H54 (cell line): Measurements from ENCODE around the gene FAM20C.

Experiments
- DNase-seq: peaks from one replicate; pipeline ENCODE4 v3.0.0; 2011; ENCODE audit warnings: low spot score, mixed read lengths; ENCODE audit not compliant: insufficient read length
- FAIRE-seq: peaks from 3 replicates; lab custom pipeline; 2011; peaks lifted over from hg19 to GRCh38; lab: Jason Lieb, UNC
- POLR2A ChIP-seq: IDR thresholded peaks from 2 replicates; pipeline ENCODE4 v1.6.1; 2011; ENCODE audit warnings: low read depth, mild to moderate bottlenecking, low read length

The FAM20C gene

DNA sequence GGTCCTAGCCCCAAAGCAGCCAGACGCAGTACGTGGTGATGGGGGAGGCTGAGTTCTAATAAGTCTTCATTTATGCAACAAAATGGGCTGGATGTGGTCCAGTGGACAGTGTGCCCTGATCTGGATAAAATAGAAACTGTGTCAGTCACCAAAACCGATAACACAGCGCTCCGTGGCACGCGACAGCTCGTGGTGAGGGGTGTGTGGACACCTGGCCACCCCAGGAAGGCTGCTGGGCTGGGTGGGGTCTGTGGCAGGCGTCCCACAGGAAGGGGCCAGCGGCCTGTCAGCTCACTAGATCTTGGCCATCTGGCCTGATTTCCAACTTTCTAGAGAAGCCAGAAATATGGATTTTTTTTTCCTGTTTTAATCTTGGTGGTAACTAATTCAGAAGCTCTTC lies 17.0 kb downstream of the FAM20C start:
- TF ChIP-seq POLR2A, result no peak
- no peak for DNase-seq
- no peak for FAIRE-seq

DNA sequence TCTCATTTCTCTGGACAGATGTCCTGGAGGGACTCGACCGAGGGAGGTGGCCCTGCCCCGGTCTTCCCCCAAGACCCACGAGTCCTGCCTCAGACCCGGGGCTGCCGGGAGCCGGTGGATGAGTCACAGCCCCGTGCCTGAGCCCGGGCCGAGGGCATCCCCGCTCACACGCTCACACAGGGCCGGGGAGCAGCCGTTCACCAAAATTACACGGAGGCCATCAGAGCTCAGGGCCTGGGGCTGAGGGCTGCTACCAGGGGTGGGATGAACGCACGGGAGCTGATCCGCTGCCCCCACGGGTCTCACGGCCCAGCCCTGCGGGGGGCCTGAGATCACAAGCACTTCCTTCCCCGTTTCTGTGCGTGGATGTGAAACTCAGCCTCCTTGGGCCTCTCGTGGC lies 17.5 kb downstream of the FAM20C start:
- no peak for DNase-seq
- no peak for FAIRE-seq
- TF ChIP-seq POLR2A, result no peak

DNA sequence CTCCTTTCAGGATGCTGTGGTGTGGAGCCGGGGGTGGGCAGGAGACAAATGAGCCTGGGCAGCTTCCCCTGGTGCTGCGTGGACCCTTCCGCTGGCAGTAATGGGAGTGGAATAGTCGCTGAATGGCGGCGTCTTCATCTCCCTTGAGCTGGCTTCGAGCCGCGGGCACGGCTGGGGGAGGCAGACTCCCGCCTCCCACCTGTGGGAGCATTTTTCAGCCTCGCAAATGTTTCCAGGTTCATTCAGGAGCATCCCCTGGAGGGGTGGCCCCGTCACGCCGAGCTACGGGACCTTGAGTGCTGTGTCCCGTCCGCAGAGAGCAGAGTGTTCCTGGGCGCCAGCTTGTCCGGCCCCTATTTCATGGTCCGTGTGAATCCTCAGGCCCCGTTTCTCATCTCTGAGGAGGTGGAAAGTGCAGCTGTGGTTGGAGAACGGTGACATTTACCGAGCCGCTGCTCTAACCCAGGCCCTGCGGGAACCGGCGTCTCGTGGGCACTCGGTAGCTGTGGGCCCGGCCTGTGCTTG lies 18.1 kb downstream of the FAM20C start:
- FAIRE-seq (no peak), DNase-seq (no peak)
- no peak for TF ChIP-seq POLR2A

DNA sequence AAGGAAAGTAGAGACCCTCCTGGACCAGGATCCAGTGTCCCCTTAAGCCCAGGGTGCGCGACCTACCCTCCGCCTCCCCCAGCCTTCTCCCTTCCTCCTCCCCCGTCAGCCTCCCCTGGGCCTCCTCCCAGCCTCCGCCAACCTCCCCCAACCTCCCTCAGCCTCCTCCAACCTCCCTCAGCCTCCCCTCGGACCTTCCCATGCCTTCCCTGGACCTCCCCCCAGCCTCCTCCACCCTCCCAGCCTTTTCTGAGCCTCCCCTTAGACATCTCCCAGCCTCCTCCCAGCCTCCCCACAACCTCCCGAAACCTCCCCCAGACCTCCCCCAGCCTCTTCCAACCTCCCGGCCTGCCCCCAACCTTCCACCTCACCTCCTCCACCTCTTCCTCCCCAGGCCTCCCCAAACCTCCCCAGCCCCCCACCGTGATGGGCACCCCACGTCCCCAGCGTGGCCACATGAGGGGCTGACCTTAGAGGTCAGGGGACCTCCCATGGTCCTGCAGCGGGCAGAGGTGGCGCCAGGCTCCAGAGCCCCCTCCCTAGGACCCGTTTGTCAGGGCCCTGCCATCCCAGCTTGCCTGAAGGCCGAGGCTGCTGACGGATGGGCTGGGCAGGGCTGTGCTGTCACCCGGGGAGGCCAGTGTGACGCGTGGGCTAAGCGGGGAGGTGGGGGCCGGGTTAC lies 18.8 kb downstream of the FAM20C start:
- no peak for DNase-seq
- FAIRE-seq, result no peak
- TF ChIP-seq POLR2A, result no peak

DNA sequence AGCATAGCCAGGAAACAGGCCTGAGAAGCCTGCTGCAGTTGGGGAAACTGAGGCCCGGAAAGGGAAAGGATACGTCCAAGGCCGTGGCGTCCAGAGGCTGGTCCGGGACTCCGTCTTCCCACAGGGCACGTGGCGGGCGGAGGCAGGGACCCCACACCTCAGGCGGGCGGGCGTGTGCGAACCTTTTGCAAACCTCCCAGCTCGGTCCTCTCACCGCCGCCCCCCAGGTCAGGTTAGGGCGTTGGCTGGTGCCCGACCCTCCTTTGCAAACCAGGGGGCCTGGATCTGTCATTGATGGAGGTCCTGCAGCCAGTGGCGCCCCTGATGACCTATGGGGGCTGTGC lies 19.3 kb downstream of the FAM20C start:
- TF ChIP-seq POLR2A, result no peak
- FAIRE-seq (no peak), DNase-seq (no peak)

DNA sequence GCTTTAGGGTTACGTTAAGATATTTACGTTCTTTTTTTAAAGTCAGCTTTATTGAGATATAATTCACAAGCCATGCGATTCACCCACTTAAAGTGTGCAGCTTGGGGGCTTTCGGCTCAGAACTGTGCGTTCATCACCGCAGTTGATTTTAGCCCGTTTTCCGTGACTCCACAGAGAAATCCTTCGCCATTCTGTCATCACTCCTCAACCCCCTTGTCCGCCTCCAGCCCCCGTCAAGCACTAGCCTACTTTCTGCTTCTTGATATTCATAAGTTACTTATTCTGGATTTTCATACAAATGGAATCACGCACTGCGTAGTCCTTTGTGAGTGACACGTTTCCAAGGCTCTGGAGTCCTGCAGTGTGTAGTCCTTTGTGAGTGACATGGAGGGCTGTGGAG lies 20.4 kb downstream of the FAM20C start:
- FAIRE-seq (no peak), DNase-seq (no peak)
- no peak for TF ChIP-seq POLR2A

DNA sequence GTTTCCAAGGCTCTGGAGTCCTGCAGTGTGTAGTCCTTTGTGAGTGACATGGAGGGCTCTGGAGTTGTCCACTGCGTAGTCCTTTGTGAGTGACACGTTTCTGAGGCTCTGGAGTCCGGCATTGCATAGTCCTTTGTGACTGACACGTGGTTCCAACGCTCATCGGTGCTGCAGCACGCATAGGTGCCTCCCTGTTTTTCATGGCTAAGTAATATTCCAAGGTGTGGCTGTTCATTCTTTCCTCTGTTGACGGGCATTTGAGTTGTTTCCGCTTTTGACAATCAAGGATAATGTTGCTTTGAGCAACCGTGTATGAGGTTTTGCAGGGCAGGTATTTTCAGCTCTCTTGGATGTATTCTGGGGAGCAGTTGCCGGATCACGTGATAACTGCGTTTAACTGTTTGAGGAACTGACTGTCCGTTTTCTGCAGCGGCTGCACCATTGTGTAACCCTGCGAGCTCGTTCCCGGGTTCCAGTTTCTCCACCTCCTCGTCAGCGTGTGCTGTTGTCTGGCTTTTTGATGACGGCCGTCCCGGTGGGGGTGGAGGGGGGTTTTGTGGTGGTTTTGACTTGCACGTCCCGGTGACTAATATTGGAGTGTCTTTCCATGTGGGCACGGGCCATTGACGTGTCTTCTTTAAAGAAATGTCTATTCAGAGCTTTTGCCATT lies 21.1 kb downstream of the FAM20C start:
- TF ChIP-seq POLR2A, result no peak
- DNase-seq (no peak), FAIRE-seq (no peak)

DNA sequence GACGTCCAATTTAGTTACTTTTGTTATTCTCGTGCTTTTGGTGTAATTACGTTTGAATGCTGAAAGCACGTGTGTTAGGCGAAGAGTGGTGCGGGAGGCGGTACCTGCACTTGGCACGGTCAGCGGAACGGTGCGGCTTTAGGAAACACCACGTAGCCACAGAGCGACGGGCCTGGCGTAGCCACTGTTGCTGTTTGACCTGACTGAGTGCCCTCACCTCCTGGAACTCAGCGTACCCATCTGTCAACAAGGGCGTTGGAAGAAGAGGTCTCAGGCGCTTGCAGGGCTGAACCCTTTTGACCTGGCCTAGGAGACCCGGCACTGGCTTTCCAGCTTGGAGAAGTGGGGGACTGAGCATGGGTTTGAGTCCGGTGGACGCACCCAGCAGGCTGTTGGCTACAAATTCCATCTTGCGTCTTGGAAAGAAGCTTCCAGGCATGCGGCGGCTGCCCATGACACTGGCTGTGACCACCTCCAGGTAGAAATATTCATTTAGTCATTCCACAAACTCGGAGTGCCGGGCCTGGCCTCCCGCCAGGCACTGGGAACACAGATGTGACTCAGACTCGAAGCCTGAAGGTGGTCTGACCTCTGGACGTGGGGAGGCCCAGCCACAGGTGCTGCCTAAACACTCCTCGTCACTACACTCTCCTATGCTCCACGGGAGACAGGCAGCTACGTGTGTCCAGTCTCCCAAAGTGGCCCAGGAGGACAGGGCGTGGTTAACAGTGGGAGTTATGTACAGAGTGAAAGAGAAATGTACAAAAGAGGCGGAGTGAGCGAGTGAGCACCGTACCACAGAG lies 22.2 kb downstream of the FAM20C start:
- TF ChIP-seq POLR2A, result no peak
- FAIRE-seq (peak; percentile 82), DNase-seq (peak; percentile 98)

DNA sequence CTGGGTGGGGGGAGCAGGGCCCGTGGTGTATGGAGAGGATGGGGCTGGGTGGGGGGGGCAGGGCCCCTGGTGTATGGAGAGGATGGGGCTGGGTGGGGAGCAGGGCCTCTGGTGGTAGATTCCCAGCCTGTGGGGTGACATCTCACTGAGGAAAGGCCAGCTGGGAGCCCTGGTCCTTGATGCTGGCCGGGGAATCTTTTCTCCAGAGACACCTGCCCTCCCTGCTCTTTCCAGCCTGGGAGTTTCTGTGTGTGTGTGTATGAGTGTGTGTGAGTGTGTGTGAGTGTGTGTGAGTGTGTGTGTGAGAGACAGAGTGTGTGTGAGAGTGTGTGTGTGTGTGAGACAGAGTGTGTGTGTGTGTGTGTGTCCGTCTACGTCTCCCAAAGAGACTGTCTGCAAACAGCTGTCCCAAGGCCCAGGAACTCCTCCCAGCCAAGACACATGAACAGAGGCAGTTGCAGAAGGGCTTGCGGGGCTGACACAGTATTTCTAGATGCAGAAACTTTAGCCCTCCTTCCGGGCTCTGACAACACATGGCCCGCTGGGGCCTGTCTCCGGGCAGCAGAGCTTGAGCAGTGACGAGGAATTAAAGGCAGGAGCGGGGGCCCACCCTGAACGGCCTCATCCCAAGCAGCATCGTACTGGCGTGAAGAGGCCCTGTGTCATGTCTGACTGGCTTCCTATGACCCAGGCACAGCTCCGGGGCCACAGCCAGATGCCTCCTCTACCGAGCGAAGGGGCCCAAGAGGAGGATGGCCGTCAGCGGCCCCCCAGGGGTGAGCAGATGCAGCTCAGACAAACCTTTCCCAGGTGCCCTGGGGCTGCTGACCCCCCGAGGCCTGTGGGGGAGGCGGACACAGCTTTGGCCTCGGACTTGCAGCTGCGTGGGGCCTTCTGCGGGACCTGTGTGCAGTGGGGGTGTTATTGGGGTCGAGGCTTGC lies 24.3 kb downstream of the FAM20C start:
- no peak for DNase-seq
- TF ChIP-seq POLR2A, result no peak
- FAIRE-seq, result no peak

DNA sequence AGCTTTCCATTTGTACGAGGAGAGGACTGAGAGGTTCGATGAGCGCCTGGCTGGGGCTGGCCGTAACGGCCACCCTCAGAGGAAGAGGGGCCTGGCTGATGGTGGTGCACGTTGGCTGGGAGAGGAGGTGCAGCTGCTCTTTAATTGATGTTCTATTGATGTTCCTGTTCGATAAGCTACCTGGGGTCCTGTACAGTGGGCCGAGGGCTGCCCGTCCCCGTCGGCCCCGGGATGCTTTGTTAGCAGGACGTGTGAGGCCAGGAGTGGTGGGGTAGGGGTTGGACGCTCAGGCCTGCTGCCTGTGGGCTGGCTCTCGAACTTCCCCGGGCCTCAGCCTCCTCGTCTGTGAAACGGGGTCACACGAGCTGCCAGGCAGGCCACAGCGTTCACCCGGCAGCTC lies 25.4 kb downstream of the FAM20C start:
- no peak for TF ChIP-seq POLR2A
- DNase-seq (no peak), FAIRE-seq (no peak)

DNA sequence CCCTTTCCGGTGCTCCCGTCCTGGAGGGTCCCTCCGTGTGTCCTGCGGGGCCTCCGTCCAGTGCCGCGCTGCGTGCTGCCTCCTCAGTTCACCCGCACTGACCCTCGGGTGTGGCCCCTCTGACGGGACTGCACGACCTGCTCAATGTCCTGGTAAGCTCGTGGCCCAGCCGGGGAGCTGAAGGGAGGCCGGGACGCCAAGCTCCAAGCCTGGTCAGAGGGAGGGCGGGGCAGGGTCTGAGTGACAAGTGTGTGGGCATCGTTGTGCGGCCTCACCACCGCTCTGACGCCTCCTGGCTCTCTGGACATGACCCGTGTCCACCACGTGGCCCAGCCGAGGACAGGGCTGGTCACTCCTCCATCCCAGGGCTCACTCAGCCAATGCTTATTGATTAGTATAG lies 25.9 kb downstream of the FAM20C start:
- FAIRE-seq (no peak), DNase-seq (no peak)
- TF ChIP-seq POLR2A, result no peak

DNA sequence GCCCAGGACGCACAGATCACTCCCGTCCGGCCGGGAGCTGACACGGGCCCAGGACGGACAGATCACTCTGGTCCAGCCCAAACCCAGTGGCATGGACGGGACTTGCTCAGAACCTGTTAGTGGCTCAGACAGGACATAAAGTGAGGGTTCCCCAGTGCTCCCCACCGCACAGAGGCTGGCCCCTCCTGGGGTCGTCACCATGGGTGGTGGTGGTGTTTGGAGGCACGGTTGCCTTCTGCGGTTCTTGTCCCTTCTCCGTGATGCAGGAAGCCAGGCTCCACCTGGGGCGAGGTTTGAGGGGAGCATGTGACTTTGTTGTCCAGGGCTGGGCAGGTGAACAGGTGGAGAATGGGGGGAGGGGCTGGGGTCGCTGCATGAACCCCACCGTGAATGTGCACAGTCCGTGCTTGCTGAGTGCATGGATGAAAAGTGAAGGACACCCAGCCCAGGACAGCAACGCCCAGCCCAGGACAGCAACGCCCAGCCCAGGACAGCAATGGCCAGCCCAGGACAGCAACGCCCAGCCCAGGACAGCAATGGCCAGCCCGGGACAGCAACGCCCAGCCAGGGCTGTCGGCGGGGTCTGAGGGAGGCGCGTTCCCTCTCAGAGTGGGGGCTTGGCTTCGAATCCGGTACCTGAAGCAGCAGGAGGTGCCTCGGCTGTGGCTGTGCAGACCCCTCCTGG lies 26.7 kb downstream of the FAM20C start:
- no peak for DNase-seq
- no peak for TF ChIP-seq POLR2A
- FAIRE-seq, result no peak
